ENCODE measurements around the gene HRH3. TPM values are rescaled to one million over a fixed set of nuclear protein-coding genes. Genes with fewer than 3 reads are reported as not detected.

The HRH3 gene
- total RNA-seq, 3 donors from 2014 or later (not counting 1 experiment from before 2014, with no cell fraction given): not detected

GRCh38 chr20:62235777-62236157 is 15.7 kb upstream of the HRH3 start:
- intact Hi-C loops (cut with micrococcal nuclease): loop anchor here (5.0 kb wide), 1 partner anchor 67 kb away; the partner anchor contains the start of gene ADRM1
- H3K4me1 Mint-ChIP-seq: peaks cover 25 to 26% of the 10 kb centered on the region in 2 donors
- H3K36me3 Mint-ChIP-seq: no peaks in the 10 kb centered on the region
- Histone ChIP-seq H3K4me1 (ENCODE audit: control insufficient read depth, insufficient read depth, low read length) (peaks cover 24% of the 10 kb centered on the region), H3K36me3 (ENCODE audit: control insufficient read depth, insufficient read depth, low read length) (no peaks in the 10 kb centered on the region), H3K4me3 (ENCODE audit: low read length) (no peak overlapping the region), H3K9me3 (ENCODE audit: control insufficient read depth, insufficient read depth, low read length) (no peaks in the 10 kb centered on the region), H3K27me3 (ENCODE audit: control insufficient read depth, insufficient read depth, low read length) (no peaks in the 10 kb centered on the region), H3K27ac (ENCODE audit: low read length) (no peak overlapping the region)
- no peak for ATAC-seq
- DNase-seq: no peak
- no peaks in the 10 kb centered on the region for H3K9me3 Mint-ChIP-seq
- H3K4me3 Mint-ChIP-seq: no peak overlapping the region
- no peak for TF ChIP-seq CTCF (IDR thresholded peaks at IDR 0.05)
- H3K27ac Mint-ChIP-seq: no peak overlapping the region
- 95% methylated on average over 9 of the region's 9 CpGs for WGBS (ENCODE audit: insufficient coverage)
- H3K27me3 Mint-ChIP-seq (ENCODE audit: low read depth in 2 of 2): peaks cover 0 to 4% of the 10 kb centered on the region in 2 donors

DNA sequence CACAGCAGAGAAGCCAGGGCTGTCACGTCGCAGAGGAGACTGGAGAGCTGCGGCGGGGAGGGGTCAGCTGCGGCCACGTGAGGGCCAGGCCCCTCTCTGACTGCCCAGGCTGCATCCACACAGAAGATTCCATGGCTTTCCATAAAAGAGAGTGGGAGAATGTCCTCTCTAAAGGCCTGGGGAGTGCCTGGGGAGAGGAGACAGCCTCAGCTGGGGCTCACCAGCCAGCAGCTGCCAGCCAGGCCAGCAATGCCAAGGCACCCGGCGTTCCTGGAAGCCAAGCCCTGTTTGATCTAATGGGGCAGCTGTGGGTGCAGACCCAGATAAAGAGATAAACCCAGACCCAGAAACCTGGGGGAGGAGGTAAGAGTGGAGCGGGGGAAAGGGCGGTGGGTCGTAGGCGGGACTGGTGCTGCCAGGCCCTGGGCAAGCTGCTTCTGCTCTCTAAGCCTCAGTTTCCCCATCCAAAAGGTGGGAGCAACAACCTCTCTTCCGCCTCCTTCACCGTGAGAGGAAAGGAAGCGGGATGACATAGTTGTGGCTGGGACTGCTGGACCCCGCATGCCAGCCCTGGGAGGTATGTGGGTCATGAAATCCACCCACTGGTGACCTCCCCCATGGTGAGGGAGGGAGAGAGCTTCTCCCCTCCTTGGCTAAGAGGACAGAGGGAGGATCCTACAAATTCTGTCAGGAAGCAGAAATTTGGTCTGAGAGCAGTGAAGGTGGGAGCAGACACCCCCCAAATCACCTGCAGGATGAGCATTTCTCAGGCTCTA is 15.1 kb upstream of the HRH3 start:
- Mint-ChIP-seq H3K36me3 (no peaks in the 10 kb centered on the region), H3K4me3 (no peak overlapping the region), H3K27ac (no peak overlapping the region), H3K27me3 (ENCODE audit: low read depth in 2 of 2) (peaks cover 0 to 4% of the 10 kb centered on the region in 2 donors), H3K9me3 (no peaks in the 10 kb centered on the region), H3K4me1 (peaks cover 19 to 20% of the 10 kb centered on the region in 2 donors)
- no peak for TF ChIP-seq CTCF (IDR thresholded peaks at IDR 0.05)
- ATAC-seq (no peak), DNase-seq (no peak)
- no peaks in the 10 kb centered on the region for H3K36me3 ChIP-seq (ENCODE audit: control insufficient read depth, insufficient read depth, low read length)
- H3K4me1 ChIP-seq (ENCODE audit: control insufficient read depth, insufficient read depth, low read length): peaks cover 23% of the 10 kb centered on the region
- intact Hi-C loops (cut with micrococcal nuclease): loop anchor here (5.0 kb wide), 1 partner anchor 67 kb away; the partner anchor contains the start of gene ADRM1
- H3K27me3 ChIP-seq (ENCODE audit: control insufficient read depth, insufficient read depth, low read length): no peaks in the 10 kb centered on the region
- no peak overlapping the region for H3K27ac ChIP-seq (ENCODE audit: low read length)
- H3K4me3 ChIP-seq (ENCODE audit: low read length): no peak overlapping the region
- no peaks in the 10 kb centered on the region for H3K9me3 ChIP-seq (ENCODE audit: control insufficient read depth, insufficient read depth, low read length)
- WGBS (ENCODE audit: insufficient coverage): 76% methylated on average over 16 of the region's 16 CpGs

GRCh38 chr20:62234339-62234738 is 14.3 kb upstream of the HRH3 start:
- DNase-seq: no peak
- H3K36me3 Mint-ChIP-seq: no peaks in the 10 kb centered on the region
- Histone ChIP-seq H3K4me1 (ENCODE audit: control insufficient read depth, insufficient read depth, low read length) (peaks cover 14% of the 10 kb centered on the region), H3K27ac (ENCODE audit: low read length) (no peak overlapping the region), H3K4me3 (ENCODE audit: low read length) (no peak overlapping the region), H3K36me3 (ENCODE audit: control insufficient read depth, insufficient read depth, low read length) (no peaks in the 10 kb centered on the region), H3K9me3 (ENCODE audit: control insufficient read depth, insufficient read depth, low read length) (no peaks in the 10 kb centered on the region), H3K27me3 (ENCODE audit: control insufficient read depth, insufficient read depth, low read length) (no peaks in the 10 kb centered on the region)
- H3K27me3 Mint-ChIP-seq (ENCODE audit: low read depth in 2 of 2): peaks cover 0 to 4% of the 10 kb centered on the region in 2 donors
- intact Hi-C loops (cut with micrococcal nuclease): no loop called here
- no peak overlapping the region for H3K27ac Mint-ChIP-seq
- H3K4me3 Mint-ChIP-seq: no peak overlapping the region
- H3K4me1 Mint-ChIP-seq: peaks cover 10 to 12% of the 10 kb centered on the region in 2 donors
- H3K9me3 Mint-ChIP-seq: no peaks in the 10 kb centered on the region
- no peak for TF ChIP-seq CTCF (IDR thresholded peaks at IDR 0.05)
- no peak for ATAC-seq
- 87% methylated on average over 5 of the region's 5 CpGs for WGBS (ENCODE audit: insufficient coverage)

Measured in natural killer cell (primary cell).